ENCODE results near the gene GPX7.

Gene GPX7

GRCh38 chr1:52571783-52572182 is 30.4 kb upstream of the GPX7 start:
- DNase-seq: no peak
- Histone ChIP-seq H2BK120ac (ENCODE audit: insufficient read depth, low read length, poor library complexity) (no peak overlapping the region), H3K23ac (ENCODE audit: low read length) (no peak overlapping the region), H2AFZ (ENCODE audit: insufficient read depth, low read length, poor library complexity) (no peak overlapping the region), H3K4me3 (ENCODE audit: low read depth, low read length) (no peak overlapping the region), H3K14ac (ENCODE audit: low read length) (no peak overlapping the region), H3K9ac (ENCODE audit: low read length) (no peak overlapping the region), H3K79me2 (ENCODE audit: control insufficient read depth, insufficient read depth, low read length, poor library complexity) (no peaks in the 10 kb centered on the region), H3K27ac (ENCODE audit: low read depth, low read length) (no peak overlapping the region), H3K36me3 (ENCODE audit: control insufficient read depth in 1 of 2, insufficient read depth in 2 of 2, low read length in 2 of 2) (no peaks in the 10 kb centered on the region), H2BK5ac (ENCODE audit: low read depth, low read length, poor library complexity) (no peak overlapping the region), H4K8ac (ENCODE audit: low read depth, low read length) (no peak overlapping the region), H4K12ac (ENCODE audit: low read depth, low read length) (no peak overlapping the region), H3K18ac (ENCODE audit: low read length) (no peak overlapping the region), H2BK12ac (ENCODE audit: low read length) (no peak overlapping the region), H3K79me1 (ENCODE audit: low read length) (no peaks in the 10 kb centered on the region), H3K27me3 (ENCODE audit: insufficient read depth, low read length) (no peaks in the 10 kb centered on the region), H3K4me1 (ENCODE audit: control insufficient read depth in 1 of 2, insufficient read depth in 2 of 2, low read length in 2 of 2) (peaks cover 0 to 1% of the 10 kb centered on the region in 2 experiments), H3K4ac (ENCODE audit: low read depth, low read length) (no peak overlapping the region), H4K91ac (ENCODE audit: low read depth, low read length) (no peak overlapping the region), H2AK5ac (ENCODE audit: low read length) (no peak overlapping the region), H3K9me3 (ENCODE audit: insufficient read depth, low read depth, low read length) (no peaks in the 10 kb centered on the region), H3K4me2 (ENCODE audit: low read length) (no peak overlapping the region)
- no CpG with 5 or more reads among the region's 1 CpG for WGBS (ENCODE audit: extremely low coverage, insufficient coverage, insufficient read length)

GRCh38 chr1:52572387-52572786 is 29.8 kb upstream of the GPX7 start:
- Histone ChIP-seq H2BK12ac (ENCODE audit: low read length) (no peak overlapping the region), H3K79me1 (ENCODE audit: low read length) (no peaks in the 10 kb centered on the region), H3K36me3 (ENCODE audit: control insufficient read depth in 1 of 2, insufficient read depth in 2 of 2, low read length in 2 of 2) (no peaks in the 10 kb centered on the region), H3K4me1 (ENCODE audit: control insufficient read depth in 1 of 2, insufficient read depth in 2 of 2, low read length in 2 of 2) (peaks cover 0 to 1% of the 10 kb centered on the region in 2 experiments), H3K9ac (ENCODE audit: low read length) (no peak overlapping the region), H4K12ac (ENCODE audit: low read depth, low read length) (no peak overlapping the region), H3K4me3 (ENCODE audit: low read depth, low read length) (no peak overlapping the region), H3K9me3 (ENCODE audit: insufficient read depth, low read depth, low read length) (no peaks in the 10 kb centered on the region), H2BK120ac (ENCODE audit: insufficient read depth, low read length, poor library complexity) (no peak overlapping the region), H3K23ac (ENCODE audit: low read length) (no peak overlapping the region), H3K4me2 (ENCODE audit: low read length) (no peak overlapping the region), H3K79me2 (ENCODE audit: control insufficient read depth, insufficient read depth, low read length, poor library complexity) (no peaks in the 10 kb centered on the region), H4K8ac (ENCODE audit: low read depth, low read length) (no peak overlapping the region), H3K27ac (ENCODE audit: low read depth, low read length) (no peak overlapping the region), H2BK5ac (ENCODE audit: low read depth, low read length, poor library complexity) (no peak overlapping the region), H4K91ac (ENCODE audit: low read depth, low read length) (no peak overlapping the region), H3K14ac (ENCODE audit: low read length) (no peak overlapping the region), H3K27me3 (ENCODE audit: insufficient read depth, low read length) (no peaks in the 10 kb centered on the region), H2AK5ac (ENCODE audit: low read length) (no peak overlapping the region), H3K18ac (ENCODE audit: low read length) (no peak overlapping the region), H2AFZ (ENCODE audit: insufficient read depth, low read length, poor library complexity) (no peak overlapping the region), H3K4ac (ENCODE audit: low read depth, low read length) (no peak overlapping the region)
- no peak for DNase-seq
- WGBS (ENCODE audit: extremely low coverage, insufficient coverage, insufficient read length): no CpG with 5 or more reads among the region's 4 CpGs

GRCh38 chr1:52574594-52574993 is 27.6 kb upstream of the GPX7 start:
- Histone ChIP-seq H2AK5ac (ENCODE audit: low read length) (no peak overlapping the region), H3K14ac (ENCODE audit: low read length) (no peak overlapping the region), H3K27me3 (ENCODE audit: insufficient read depth, low read length) (no peaks in the 10 kb centered on the region), H3K9ac (ENCODE audit: low read length) (no peak overlapping the region), H3K4me1 (ENCODE audit: control insufficient read depth in 1 of 2, insufficient read depth in 2 of 2, low read length in 2 of 2) (peaks cover 4 to 5% of the 10 kb centered on the region in 2 experiments), H2AFZ (ENCODE audit: insufficient read depth, low read length, poor library complexity) (no peak overlapping the region), H3K79me1 (ENCODE audit: low read length) (peaks cover 1% of the 10 kb centered on the region), H2BK12ac (ENCODE audit: low read length) (no peak overlapping the region), H4K12ac (ENCODE audit: low read depth, low read length) (no peak overlapping the region), H3K4me3 (ENCODE audit: low read depth, low read length) (no peak overlapping the region), H3K36me3 (ENCODE audit: control insufficient read depth in 1 of 2, insufficient read depth in 2 of 2, low read length in 2 of 2) (no peaks in the 10 kb centered on the region), H2BK5ac (ENCODE audit: low read depth, low read length, poor library complexity) (no peak overlapping the region), H3K27ac (ENCODE audit: low read depth, low read length) (no peak overlapping the region), H3K79me2 (ENCODE audit: control insufficient read depth, insufficient read depth, low read length, poor library complexity) (no peaks in the 10 kb centered on the region), H3K4me2 (ENCODE audit: low read length) (no peak overlapping the region), H3K23ac (ENCODE audit: low read length) (no peak overlapping the region), H3K9me3 (ENCODE audit: insufficient read depth, low read depth, low read length) (no peaks in the 10 kb centered on the region), H4K8ac (ENCODE audit: low read depth, low read length) (no peak overlapping the region), H2BK120ac (ENCODE audit: insufficient read depth, low read length, poor library complexity) (no peak overlapping the region), H3K18ac (ENCODE audit: low read length) (no peak overlapping the region), H3K4ac (ENCODE audit: low read depth, low read length) (no peak overlapping the region), H4K91ac (ENCODE audit: low read depth, low read length) (no peak overlapping the region)
- WGBS (ENCODE audit: extremely low coverage, insufficient coverage, insufficient read length): no CpG with 5 or more reads among the region's 2 CpGs
- peak; percentile 42 to 85 for DNase-seq

GRCh38 chr1:52576074-52576473 is 26.1 kb upstream of the GPX7 start:
- Histone ChIP-seq H3K23ac (ENCODE audit: low read length) (no peak overlapping the region), H2BK120ac (ENCODE audit: insufficient read depth, low read length, poor library complexity) (no peak overlapping the region), H3K4ac (ENCODE audit: low read depth, low read length) (no peak overlapping the region), H3K4me2 (ENCODE audit: low read length) (no peak overlapping the region), H2AFZ (ENCODE audit: insufficient read depth, low read length, poor library complexity) (no peak overlapping the region), H3K79me2 (ENCODE audit: control insufficient read depth, insufficient read depth, low read length, poor library complexity) (no peaks in the 10 kb centered on the region), H3K27me3 (ENCODE audit: insufficient read depth, low read length) (no peaks in the 10 kb centered on the region), H3K4me1 (ENCODE audit: control insufficient read depth in 1 of 2, insufficient read depth in 2 of 2, low read length in 2 of 2) (peaks cover 4% of the 10 kb centered on the region in 2 experiments), H2BK5ac (ENCODE audit: low read depth, low read length, poor library complexity) (no peak overlapping the region), H3K18ac (ENCODE audit: low read length) (no peak overlapping the region), H4K12ac (ENCODE audit: low read depth, low read length) (no peak overlapping the region), H2AK5ac (ENCODE audit: low read length) (no peak overlapping the region), H3K9me3 (ENCODE audit: insufficient read depth, low read depth, low read length) (no peaks in the 10 kb centered on the region), H3K36me3 (ENCODE audit: control insufficient read depth in 1 of 2, insufficient read depth in 2 of 2, low read length in 2 of 2) (no peaks in the 10 kb centered on the region), H4K8ac (ENCODE audit: low read depth, low read length) (no peak overlapping the region), H3K9ac (ENCODE audit: low read length) (peak overlapping the region; percentile 12), H3K79me1 (ENCODE audit: low read length) (peaks cover 1% of the 10 kb centered on the region), H2BK12ac (ENCODE audit: low read length) (no peak overlapping the region), H3K4me3 (ENCODE audit: low read depth, low read length) (no peak overlapping the region), H3K27ac (ENCODE audit: low read depth, low read length) (no peak overlapping the region), H4K91ac (ENCODE audit: low read depth, low read length) (no peak overlapping the region), H3K14ac (ENCODE audit: low read length) (no peak overlapping the region)
- DNase-seq: no peak
- WGBS (ENCODE audit: extremely low coverage, insufficient coverage, insufficient read length): no CpG with 5 or more reads among the region's 1 CpG

Measured in trophoblast cell (in vitro differentiated cells and primary cell).